Embryonic facial prominence (tissue), 1 donor: ENCODE data around the gene LY6G5B.
"Not testable (repeated sequence)": the region's sequence is repeated elsewhere in the genome, so short reads cannot be mapped to it uniquely, and the experiment has no call there.

Experiments
- DNase-seq: peaks from one replicate; pipeline ENCODE4 v3.0.0-alpha.2; 2016; ENCODE audit errors: extremely low spot score

The LY6G5B gene

GRCh38 chr6:31691078-31691463 is 21.3 kb downstream of the LY6G5B start:
- no peak for DNase-seq

GRCh38 chr6:31691564-31692108 is 21.9 kb downstream of the LY6G5B start:
- DNase-seq, result no peak

DNA sequence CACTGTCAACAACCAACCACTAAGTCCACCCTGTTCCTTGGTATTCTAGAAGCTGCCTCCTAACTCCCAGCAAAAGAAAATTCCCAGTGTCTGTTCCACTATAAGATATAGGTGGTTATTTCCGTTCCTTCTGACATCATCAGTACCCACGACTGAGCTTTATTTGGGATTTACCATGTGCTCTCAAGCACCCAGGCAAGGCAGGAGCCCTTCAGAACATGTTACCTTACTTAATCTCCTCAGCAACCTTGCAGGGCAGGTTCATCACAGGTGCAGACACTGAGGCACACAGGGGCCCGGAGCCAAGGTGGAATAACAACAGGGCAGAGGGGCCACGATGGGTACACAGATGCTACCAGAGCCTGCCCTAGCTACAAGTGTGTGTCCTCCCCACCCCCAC is 22.6 kb downstream of the LY6G5B start:
- no peak for DNase-seq

GRCh38 chr6:31692886-31693285 is 23.1 kb downstream of the LY6G5B start:
- no peak for DNase-seq

GRCh38 chr6:31693535-31693934 is 23.8 kb downstream of the LY6G5B start:
- no peak for DNase-seq

- no peak for DNase-seq
Observed at GRCh38 chr6:31697555-31697954, 27.8 kb downstream of the LY6G5B start.

DNA sequence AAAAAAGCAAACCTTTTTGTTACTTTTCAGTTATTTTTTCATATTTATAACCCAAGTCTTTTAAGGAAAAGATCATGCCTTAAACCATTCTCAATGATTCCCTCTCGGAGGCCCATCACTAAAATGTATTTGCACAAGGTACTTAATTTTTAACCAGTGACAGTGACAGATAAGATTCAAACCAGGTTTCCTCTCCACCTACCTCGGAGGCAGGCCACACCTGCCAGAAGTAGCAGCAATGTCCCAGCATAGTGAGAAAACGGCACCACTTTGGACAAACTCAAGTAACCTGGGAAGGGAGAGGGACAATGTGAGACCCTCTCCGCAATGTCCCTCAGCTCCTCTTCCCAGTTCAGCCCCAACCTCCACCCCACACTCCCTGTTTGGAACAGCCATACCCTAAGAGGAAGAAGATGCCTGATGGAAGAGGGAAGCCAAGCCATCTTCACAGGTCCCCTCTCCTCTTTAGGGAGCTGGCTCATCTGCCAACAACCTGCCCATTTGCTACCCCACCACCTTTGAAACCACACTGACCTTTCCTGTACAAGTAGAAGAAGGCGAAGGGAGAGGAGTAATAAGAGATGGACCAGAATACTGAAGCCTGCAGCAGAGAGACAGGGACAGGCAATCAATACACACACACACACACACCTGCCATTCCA is 31.1 kb downstream of the LY6G5B start:
- DNase-seq, result no peak

DNA sequence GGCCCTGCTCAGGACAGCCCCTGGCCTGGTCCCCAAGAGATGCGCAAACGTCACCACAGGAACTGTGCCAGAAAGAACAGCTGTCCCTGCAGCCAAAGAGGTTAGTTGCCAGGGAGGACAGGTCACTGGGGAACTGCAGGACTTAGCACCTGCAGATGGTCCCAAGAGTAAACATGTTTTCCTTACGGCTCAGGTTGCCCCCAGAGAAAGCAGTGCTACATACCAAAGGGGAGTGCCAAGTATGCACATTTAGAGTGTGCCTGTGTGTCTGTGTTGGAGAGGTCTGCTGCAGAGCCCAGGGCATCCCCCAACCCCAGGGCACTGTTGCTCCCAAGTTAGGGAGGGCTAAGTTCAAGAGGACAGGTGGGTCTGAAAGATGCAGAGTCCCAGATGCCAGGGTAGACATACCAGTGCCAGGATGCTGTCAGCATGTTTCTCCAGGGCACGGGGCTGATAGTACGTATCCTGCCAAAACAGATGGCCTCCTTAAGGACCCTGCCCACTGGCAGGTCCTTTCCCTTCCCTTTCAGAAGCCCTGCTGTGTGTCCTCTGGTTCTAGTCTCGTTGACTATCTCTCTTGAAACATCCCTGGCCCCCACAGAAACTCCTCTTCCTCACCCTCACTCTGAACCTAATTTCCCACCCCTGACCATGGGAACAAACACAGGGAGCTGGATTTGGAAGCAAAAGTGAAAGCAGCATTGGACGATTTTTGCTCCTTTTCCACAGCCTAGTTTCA is 32.1 kb downstream of the LY6G5B start:
- DNase-seq, result no peak

GRCh38 chr6:31702405-31702818 is 32.6 kb downstream of the LY6G5B start:
- no peak for DNase-seq

DNA sequence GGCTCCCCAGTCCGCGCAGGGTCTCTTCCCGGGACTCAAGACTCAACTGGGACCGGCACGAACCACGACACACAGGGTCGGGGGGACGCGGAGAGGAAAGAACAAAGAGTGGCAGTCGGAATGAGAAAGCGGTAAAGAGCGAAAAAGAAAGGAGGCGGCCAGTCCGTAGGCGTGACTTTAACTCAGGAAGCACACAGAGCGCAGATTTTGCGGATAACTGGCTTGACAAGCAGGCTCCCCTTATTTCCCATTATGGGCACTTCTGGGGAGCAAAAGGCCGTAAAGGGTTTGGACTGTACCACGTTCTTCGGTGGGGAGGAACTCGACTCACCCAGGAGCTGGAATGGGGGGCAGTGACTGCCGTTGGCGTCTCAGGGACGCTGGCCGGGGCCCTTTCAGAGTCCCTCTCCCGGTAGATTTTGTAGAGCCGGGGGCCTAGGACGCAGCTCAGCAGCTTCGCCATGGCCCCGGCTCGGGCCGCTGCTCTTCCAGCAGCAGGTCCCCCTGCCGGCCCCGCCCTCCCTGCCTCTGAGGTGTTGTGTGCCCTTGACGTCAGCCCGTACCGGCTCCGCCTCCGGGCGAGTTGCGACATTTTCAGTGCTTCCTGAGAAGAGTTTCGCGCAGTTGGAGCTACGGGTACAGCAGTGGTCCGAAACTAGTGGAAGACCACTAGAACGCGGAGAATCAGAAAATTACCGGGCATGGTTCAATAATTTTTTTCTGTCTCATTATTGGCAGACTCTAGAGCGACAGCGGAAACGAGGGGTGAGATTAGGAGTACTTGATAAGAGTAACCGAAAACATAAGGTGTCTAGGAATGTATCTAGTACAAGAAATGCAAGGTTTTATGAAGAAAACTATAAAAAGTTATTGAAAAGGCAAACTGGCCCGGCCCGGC is 33.3 kb downstream of the LY6G5B start, which contains the start of gene ABHD16A:
TSS of gene ABHD16A (minus strand) at position 506 of the 898 bp plus-strand sequence. CDS start at position 463, 43 bp downstream.
- peak; percentile 97 for DNase-seq

GRCh38 chr6:31705931-31706330 is 36.2 kb downstream of the LY6G5B start:
- no peak for DNase-seq

GRCh38 chr6:31706599-31706998 is 36.8 kb downstream of the LY6G5B start, which contains the start of gene LY6G6F:
Gene LY6G6F (plus strand): TSS chr6:31706866. CDS start chr6:31706907, 41 bp downstream.
- DNase-seq, result no peak

DNA sequence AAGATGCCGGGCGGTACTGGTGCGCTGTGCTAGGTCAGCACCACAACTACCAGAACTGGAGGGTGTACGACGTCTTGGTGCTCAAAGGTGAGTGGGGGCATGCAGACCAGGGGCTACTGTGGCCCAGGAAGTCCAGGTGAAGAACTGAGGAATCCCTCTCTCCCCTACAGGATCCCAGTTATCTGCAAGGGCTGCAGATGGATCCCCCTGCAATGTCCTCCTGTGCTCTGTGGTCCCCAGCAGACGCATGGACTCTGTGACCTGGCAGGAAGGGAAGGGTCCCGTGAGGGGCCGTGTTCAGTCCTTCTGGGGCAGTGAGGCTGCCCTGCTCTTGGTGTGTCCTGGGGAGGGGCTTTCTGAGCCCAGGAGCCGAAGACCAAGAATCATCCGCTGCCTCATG is 37.9 kb downstream of the LY6G5B start:
- DNase-seq, result no peak

DNA sequence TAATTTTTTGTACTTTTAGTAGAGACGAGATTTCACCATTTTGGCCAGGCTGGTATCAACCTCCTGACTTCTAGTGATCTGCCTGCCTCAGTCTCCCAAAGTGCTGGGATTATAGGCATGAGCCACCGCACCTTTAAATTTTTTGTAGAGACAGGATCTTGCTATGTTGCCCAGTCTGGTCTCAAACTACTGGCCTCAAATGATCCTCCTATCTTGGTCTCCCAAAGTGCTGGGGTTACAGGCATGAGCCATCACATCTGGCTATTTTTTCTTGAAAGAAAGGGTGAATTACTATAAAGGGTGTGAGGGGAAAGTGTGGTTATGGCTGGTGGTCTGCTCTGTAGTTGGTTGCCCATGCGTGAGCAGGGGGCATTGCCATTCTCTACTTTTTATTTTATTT is 38.4 kb downstream of the LY6G5B start:
- DNase-seq, result no peak

- not testable (repeated sequence) for DNase-seq
Observed at GRCh38 chr6:31709157-31709556, 39.4 kb downstream of the LY6G5B start.

- DNase-seq, result no peak
Observed at GRCh38 chr6:31710523-31711219, 40.9 kb downstream of the LY6G5B start.

- DNase-seq, result no peak
Observed at GRCh38 chr6:31711233-31711632, 41.5 kb downstream of the LY6G5B start.

DNA sequence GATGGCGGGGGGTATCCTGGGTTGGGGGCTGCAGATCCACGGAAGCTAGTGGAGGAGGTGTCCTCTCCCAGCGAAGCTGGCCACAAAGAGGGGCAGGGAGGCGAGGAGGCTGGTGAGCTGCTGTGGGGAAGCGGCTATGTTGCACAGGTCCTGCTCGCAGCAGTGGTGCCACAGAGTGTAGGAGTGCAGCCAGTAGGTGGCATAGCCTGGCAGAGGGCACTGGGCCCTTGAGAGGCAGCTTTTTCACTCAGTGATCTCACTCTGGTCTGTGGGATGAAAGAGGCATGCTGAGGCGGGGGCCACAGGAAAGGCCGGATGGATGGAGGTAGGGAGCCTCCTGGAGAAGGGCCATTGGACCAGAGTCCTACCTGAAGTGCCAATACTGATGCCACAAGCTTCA is 42.5 kb downstream of the LY6G5B start:
- DNase-seq, result no peak

DNA sequence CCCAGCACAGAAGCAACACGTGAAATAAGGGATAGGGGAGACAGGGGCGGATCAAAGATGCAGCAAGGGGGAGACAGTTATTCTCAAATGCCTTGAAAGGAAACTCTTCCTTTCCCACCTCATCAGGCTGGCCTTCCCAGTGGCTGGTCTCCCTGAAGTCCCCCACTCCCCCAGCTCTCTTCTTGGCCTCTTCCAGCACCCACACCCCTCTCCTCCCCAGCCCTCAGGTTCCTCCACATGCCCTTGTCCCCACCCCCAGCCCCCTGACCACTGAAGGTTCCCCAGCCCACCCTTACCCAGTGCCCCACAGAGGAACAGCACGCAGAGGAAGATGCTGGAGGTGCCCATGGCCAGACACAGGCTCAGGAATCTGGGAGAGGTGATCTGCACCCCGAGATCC is 43.7 kb downstream of the LY6G5B start:
- no peak for DNase-seq

- peak; percentile 29 for DNase-seq
Observed at GRCh38 chr6:31713991-31714684, 44.4 kb downstream of the LY6G5B start.
